GM19324 (cell line): Measurements from ENCODE around the gene KCTD17.

Experiments
- ATAC-seq: cut with Tn5 transposase; IDR thresholded peaks from one replicate; pipeline ENCODE4 v1.9.1; 2021; ENCODE audit warnings: mild to moderate bottlenecking, moderate library complexity; ENCODE audit not compliant: unreplicated experiment, low FRiP score

The KCTD17 gene

GRCh38 chr22:37095113-37095512, 43.6 kb downstream of the KCTD17 start:
- ATAC-seq, result no peak

GRCh38 chr22:37097346-37097745, 45.8 kb downstream of the KCTD17 start:
- ATAC-seq, result no peak

- no peak for ATAC-seq
Measured at GRCh38 chr22:37098976-37099591, 47.5 kb downstream of the KCTD17 start.

- no peak for ATAC-seq
Measured at GRCh38 chr22:37100589-37101127, 49.1 kb downstream of the KCTD17 start.

- no peak for ATAC-seq
Measured at GRCh38 chr22:37101311-37102066, 49.9 kb downstream of the KCTD17 start.

- no peak for ATAC-seq
Measured at GRCh38 chr22:37103151-37103550, 51.6 kb downstream of the KCTD17 start.

GRCh38 chr22:37103656-37104452, 52.3 kb downstream of the KCTD17 start:
- ATAC-seq, result no peak

- no peak for ATAC-seq
Measured at GRCh38 chr22:37105154-37105553, 53.6 kb downstream of the KCTD17 start.

GRCh38 chr22:37105990-37106389, 54.4 kb downstream of the KCTD17 start:
- no peak for ATAC-seq

GRCh38 chr22:37107816-37108621, 56.5 kb downstream of the KCTD17 start:
- no peak for ATAC-seq

GRCh38 chr22:37109242-37109917, 57.8 kb downstream of the KCTD17 start, which contains the start of gene TMPRSS6:
Gene TMPRSS6, minus strand, starts transcription at chr22:37109713. Its CDS starts 6,296 bp downstream, at chr22:37103417.
- ATAC-seq, result no peak

GRCh38 chr22:37111156-37111717, 59.7 kb downstream of the KCTD17 start:
- no peak for ATAC-seq

- no peak for ATAC-seq
Measured at GRCh38 chr22:37112084-37112728, 60.7 kb downstream of the KCTD17 start.
